Thyroid gland (tissue), 4 donors: Measurements from ENCODE around the gene MEN1.

Experiments used
- CTCF ChIP-seq, 6 experiments: fragments of 200-600 bp in 3 of 6; fragments of 450-650 bp in 3 of 6; sonication (generic) in 3 of 6; IDR thresholded peaks; one replicate each; pipeline ENCODE4 v1.5.1; 2016 to 2019; ENCODE audit warnings: antibody characterized with exemption in 6 of 6, mild to moderate bottlenecking in 2 of 6, inconsistent platforms in 1 of 6, moderate library complexity in 1 of 6
- POLR2A ChIP-seq, 2 donors: fragments of 450-650 bp; IDR thresholded peaks; one replicate each; pipeline ENCODE4 v1.6.1; 2017; ENCODE audit warnings: antibody characterized with exemption in 2 of 2, mild to moderate bottlenecking in 2 of 2, moderate library complexity in 1 of 2

GRCh38 chr11:64800303-64801157 lies 9.8 kb downstream of the MEN1 start:
- TF ChIP-seq CTCF (IDR thresholded peaks at IDR 0.05) (no peak), POLR2A (IDR thresholded peaks at IDR 0.05) (no peak)
